ENCODE results near the gene ALKBH3.

Gene ALKBH3

DNA sequence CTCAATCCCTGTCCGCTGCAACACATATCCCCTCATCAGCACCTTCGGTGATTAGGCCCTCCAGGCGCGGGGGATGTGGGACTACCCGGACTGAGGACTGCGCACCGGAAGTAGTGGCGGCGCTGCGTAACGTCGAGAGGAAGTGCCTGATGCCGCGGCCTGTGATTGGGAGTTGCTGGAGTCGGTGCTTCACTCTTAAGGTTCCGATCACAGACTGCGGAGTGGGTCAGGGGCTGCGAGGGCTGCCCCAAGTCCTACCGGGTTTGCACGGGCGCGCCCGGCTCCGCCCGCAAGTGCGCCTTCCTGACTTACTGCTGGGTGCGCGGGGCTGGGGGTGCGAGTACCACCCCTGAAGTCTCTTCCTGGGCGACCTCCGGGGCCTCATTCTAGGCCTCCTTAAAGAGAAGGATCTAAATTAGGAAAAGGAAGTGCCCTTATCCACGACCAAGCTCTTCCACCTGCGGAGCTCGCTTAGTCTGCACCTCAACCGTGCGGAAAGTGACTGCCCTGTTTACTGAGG is at the start of gene ALKBH3:
Gene ALKBH3, plus strand, starts transcription at position 192 of the 520 bp plus-strand sequence. CDS start 1,822 bp downstream, outside the sequence.
- peak; percentile 93 for DNase-seq (ENCODE audit: low spot score)

DNA sequence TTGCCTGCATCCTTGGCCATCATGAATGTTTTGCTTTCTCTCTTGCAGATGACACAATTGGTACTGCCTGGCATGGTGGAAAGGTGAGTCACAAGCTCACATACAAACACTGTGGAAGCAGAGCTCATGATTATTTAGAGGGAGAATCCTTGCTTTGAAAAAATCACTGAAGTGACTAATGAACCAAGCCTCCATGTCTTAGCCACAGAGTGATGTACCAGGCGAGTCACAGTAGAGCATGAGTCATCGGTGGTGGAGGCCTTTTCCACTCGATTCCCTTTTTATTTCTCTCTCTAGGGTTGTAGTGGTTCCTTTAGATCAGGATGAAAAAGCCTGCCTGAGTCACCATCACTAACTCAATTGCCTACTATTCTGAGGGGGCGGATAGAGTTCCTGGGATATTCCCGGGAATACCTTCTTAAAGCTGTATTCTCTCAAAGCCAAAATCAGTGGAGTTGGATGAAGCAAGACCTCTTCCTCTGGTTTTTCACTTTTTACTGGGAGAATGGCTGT is 49.6 kb upstream of the ALKBH3 start:
- peak; percentile 100 for DNase-seq (ENCODE audit: low spot score)

DNA sequence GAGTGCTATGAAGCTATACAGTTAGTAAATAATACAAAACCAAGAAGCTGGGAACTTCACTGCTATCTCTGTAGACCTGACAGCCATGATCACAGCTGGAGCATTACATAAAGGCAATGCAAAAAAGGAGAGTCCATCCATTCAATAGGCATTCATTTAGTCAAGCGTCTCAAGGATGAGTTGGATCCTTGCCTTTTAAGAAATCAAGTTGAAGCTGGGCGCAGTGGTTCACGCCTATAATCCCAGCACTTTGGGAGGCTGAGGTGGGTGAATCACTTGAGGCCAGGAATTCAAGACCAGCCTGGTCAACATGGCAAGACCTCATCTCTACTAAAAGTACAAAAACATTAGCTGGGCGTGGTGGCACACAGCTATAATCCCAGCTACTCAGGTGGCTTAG is 48.1 kb upstream of the ALKBH3 start:
- no peak for DNase-seq (ENCODE audit: low spot score)

DNA sequence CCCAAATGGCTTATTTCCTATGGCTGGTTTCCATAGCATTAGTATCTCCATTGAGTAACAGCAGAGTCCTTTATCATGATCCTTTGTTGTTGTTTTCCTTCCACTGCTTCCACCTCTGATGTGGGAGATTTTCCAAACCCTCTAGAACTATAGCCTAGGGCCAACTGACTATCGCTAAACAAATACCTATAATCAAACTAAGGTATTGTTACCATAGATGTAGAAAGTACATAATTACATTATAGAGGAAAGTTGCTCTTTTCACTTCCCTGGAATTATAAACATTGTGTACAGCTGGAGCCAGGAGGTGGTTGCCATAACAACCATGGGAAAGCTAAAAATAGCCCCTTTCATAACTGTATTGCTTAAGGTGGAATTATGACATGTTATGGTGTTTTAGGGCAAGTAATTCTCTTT is 47.0 kb upstream of the ALKBH3 start:
- no peak for DNase-seq (ENCODE audit: low spot score)

DNA sequence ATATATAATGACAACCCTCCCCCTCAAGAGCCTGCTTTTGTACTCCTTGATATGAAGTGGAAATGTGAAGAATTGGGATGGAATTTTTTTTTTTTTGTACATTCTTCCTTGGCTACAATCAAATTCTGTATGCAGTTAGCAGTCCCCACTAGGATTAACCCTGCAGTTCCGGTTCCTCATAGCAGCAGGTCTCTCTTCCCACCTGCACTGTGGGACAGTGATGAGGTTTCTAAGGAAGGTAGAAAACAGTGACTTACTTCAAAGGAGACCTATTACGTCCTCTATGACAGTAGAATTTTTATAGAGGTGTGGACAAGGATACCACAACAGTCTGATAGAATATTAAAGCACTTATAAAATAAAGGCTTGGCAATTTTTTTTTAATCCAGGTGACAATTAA is 46.3 kb upstream of the ALKBH3 start:
- DNase-seq (ENCODE audit: low spot score): no peak

DNA sequence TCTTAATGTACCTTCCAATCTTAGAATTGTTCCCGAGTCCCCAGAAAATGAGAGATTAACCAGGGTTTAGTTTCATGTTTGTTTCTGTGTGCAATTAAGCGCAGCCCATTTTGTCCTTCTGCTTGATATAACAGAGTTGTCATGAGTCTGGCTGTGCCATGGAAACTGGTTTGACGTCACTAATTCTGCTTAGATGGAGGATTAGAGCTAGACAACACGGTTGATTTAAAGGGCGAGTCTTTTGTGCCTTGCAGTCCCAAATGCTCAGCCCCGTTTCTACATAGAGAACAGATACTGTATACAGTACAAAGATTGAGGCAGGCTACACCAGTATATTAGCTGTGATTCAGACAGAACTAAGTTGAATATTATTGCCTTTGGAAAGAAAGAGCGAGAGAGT is 45.5 kb upstream of the ALKBH3 start:
- no peak for DNase-seq (ENCODE audit: low spot score)

DNA sequence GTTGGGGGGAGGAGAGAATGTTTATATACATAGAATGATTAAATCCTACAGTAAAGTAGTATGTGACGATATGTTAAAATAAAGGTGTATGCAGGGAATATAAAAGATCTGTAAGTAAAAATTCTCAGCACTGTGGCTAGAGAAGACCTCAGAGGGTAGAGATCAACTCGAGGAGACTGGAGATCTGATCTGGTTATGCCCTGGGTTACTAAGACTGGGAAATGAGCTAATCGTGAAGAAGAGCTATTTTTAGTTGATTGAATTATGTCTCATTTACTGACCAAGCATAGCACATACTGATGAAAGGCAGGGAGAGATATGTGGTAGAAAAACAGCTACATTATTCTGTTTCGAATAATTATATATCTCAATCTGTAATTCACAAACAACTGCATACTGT is 42.8 kb upstream of the ALKBH3 start:
- no peak for DNase-seq (ENCODE audit: low spot score)

DNA sequence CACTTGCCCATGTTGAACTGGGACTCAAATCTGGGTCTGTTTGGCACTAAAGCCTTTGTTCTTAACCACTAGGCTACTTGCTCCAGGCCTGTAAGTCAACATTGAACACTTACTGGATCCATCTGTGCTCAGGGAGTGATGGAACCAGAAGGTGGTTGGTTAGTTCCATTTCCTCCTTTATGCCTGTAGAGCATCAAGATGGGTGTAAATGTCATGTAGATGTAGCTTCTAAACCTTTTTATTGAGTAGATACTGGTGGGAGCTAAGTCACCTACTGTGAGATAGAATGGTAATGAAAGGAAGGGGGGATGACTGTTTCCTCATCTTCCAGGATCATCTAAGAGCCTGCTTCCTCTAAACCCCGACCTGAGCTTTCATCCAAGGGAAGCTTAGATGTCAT is 38.6 kb upstream of the ALKBH3 start:
- DNase-seq (ENCODE audit: low spot score): no peak

DNA sequence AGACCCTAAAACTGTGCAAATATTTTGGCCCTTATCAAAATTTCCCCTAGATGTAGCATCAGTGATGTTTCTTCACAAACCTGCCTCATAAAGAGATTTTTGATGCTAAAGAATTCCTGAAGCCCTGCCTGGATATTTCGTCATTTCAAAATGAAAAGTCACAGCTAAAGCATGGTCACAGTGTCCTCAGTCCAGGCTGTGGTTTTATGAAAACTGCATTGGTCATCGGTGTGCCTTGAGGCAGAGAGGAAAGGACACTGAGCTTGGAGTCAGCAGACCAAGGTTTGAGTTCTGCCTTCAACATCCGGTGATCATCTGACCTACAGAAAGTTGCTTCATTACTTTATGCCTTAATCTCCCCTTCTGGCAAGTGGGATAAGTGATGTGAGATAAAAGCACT is 34.8 kb upstream of the ALKBH3 start:
- DNase-seq (ENCODE audit: low spot score): no peak

DNA sequence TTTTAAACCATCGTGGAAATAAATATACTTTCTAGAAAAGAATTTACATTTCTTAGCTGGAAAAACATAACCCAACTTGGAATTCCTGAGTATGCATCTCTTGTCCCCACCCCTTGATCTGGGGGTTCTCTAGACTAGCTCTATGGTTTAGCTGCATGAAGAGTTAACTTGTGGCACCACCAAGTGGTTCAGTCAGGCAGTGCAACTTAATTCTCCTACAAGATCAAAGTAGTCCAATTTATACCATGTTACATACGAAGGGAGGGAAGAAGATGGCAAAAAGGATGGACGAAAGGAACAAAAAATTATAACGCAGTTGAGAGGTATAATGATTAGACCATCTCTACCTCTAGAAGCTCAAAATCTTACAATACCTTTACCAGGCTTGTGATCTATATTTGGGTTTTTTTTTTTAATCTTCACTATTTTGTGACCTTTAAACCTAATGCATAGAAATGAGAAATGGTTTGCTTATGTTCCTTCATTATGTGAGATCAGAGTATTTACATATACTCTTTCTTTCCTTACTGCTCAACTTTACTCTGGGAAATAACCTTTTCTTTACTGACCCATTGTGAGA is 28.5 kb upstream of the ALKBH3 start:
- DNase-seq (ENCODE audit: low spot score): peak; percentile 67

DNA sequence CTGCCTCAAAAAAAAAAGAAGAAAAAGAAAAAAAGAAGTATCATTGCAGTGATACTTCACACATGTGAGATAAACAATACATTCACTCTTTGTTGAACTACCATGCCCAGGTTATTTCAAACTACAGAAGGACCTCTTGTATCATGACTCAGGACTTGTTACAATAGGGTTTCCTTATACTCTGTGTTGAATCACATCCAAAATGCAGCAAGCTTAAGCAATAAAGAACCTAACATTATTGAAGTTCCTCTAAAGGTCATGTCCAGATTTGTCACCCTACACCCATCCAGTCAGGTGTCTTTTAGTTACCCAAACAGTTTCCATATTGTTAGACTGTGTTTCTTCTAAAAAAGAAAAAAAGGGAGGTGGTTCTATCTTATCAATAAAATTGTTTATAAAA is 26.9 kb upstream of the ALKBH3 start:
- no peak for DNase-seq (ENCODE audit: low spot score)

DNA sequence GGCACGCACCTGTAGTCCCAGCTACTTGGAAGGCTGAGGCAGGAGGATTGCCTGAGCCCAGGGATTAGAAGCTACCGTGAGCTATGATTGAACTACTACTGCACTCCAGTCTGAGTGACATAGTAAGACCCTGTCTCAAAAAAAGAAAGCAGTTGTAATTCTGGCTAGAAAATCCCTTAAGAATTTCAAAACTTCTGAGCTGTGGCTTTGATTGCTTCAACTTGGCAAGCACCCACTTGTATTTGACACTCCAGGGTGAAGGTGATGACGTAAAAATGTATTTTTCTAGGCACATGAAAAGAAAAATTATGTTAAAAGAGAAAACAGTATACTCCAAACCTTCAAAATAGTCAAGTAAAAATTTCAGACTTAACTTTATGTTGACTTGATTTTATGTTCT is 23.6 kb upstream of the ALKBH3 start:
- DNase-seq (ENCODE audit: low spot score): no peak

DNA sequence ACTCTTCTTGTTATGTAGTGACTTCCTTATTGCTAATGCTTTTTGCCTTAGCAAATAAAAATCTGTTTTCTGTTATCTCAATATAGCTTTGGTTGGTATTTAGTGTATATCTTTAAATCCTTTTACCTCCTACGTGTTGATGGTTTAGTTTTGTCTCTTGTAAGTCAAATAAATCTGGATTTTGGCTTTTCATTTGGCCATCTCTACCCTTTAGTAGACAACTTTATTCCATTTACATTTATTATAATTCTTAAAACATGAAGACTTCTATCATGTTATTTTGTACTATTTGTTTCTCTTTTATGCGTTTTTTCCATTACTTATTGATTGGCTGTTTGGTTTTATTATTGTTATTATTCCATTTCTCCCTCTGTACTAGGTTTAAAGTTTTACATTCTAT is 19.5 kb upstream of the ALKBH3 start:
- no peak for DNase-seq (ENCODE audit: low spot score)

DNA sequence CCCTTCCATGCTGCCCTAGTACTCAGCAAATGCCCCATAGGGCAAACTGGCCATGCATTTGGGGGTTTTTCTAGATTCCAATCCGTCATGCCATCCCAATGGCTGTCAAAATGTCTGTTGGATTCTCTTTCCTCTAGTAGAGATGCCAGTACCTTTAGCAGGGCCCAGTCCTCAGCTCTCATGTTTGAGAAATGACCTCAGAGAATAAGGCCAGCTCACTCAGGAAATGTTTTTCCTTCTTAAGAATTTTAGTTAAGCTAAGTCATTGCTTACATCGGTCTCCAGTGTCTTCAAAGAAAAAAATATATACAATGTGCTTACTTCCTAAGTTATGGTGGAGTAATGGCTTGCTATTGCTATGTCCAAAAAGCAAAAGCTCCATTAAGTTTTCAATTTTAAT is 14.1 kb upstream of the ALKBH3 start:
- DNase-seq (ENCODE audit: low spot score): no peak

DNA sequence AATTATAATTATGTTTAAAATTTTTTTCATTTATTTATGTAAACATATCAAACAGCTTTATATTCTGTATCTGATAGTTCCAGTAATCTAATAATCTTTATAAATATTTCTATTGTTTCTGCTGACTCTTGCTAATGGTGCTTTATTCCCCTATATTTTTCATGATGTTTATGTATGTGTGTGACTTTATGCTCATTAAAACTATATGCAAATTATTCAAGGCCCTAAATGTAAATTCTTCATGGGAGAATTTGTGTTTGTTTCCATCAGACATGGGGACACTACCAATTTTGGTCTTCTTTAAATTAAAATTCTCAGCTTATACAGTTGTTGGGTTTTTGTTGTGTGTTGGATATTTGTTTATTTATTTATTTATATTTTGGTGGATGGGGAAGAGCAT is 13.7 kb upstream of the ALKBH3 start:
- DNase-seq (ENCODE audit: low spot score): no peak

DNA sequence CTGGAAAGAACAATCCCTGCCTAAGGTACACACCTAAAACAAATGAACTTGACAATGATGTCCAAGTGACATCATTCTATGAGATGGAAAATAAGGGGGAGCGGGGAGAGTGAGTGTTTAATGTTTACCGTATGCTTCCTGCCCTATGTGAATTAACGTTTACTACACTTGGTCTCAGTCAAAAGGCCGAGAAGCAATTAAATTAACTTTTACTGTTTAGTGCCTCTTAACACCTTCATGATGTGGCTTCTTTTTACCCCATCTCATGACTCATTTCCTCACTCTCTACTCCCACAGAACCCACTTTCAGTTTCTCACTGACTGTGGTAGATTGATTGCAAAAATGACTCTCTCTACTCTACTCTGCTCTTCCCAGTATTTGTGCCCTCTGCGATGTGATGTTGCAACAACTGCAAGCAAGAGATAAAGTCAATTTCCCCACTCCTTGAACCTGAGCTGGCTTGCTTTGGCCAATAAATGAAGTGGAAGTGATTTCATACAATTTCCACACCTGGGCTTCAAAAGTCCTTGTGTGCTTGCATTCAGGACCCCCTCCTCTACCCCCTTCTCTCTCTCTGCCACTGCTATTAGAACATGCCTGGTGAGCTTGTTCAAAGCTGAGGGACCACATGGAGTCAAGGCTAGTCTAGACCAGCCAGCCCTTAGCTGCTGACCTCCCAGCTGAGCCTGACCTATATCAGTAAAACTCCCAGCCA is 11.6 kb upstream of the ALKBH3 start:
- DNase-seq (ENCODE audit: low spot score): peak; percentile 78

DNA sequence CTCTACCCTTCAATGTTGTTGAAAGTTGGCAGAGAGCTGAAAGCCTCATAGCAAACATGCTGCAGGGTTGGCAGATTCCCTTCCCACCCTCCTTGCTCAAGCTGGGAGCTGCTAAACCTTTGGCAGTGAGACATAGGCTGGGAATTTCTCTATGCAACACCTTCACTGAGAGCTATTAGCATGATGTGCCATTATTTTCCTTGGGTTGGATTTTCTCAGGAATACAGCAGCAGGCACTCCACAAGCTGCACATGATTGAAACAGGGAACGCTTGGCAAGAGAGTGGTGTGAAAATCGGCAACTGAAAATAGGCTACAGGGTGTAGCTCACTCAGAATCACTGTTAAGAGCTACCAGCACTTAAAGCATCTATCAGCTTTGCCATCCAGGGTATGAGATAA is 9.6 kb upstream of the ALKBH3 start:
- DNase-seq (ENCODE audit: low spot score): peak; percentile 16

DNA sequence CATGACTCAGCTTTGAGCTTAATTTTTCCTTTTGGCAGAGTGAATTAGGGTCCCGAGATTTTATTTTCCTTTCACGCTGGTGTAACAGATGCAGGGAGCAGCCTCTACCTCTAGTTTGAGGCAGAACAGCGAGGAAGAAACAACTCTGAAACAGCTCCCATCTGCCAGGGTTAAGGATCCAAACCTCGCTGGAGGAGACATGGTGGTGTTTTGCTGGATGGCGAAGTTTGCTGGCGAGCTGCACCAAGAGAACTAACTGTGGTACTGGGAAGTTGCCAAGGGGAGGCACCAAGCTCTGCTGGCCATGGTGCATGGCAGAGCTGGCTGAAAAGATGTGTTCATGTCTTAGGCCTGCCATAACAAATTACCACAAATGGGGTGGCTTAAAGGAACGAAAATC is 7.6 kb upstream of the ALKBH3 start:
- DNase-seq (ENCODE audit: low spot score): no peak

DNA sequence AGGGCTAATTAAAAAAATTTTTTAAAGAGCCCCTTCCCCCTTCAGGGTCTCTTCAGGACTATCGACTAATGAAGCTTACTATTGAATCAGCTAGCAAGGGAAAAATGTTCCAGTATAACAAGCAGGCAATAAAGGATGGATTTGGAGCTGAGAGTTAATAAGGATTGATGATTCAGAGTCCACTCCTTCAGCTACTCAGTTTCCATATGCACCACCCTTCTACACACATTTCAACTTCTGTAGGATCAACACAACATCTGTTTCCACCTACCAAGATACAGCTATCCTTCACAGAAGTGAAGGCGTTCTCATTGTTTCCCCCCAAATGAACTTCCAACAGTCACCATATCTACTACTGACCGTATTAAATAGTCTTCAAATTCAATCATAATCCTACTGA is 6.6 kb upstream of the ALKBH3 start:
- DNase-seq (ENCODE audit: low spot score): no peak

DNA sequence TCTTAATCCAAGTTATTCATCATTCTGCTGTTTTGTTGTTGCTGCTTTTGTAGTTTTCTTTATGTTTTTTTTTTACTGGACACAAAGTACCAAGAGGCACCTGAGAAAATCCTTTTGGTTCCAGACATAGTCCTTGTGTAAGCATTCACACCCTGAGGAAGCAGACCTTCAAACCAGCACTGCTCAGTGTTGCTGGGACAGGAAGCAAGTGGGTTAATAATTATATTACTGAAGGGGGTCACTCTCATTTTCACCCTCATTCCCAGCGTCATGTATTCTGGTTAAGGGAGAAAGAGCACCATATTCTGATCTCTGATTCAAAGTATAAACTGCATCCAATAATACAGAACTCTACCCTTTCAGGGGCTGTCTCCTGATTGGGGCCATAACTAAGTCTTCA is 5.9 kb upstream of the ALKBH3 start:
- no peak for DNase-seq (ENCODE audit: low spot score)

DNA sequence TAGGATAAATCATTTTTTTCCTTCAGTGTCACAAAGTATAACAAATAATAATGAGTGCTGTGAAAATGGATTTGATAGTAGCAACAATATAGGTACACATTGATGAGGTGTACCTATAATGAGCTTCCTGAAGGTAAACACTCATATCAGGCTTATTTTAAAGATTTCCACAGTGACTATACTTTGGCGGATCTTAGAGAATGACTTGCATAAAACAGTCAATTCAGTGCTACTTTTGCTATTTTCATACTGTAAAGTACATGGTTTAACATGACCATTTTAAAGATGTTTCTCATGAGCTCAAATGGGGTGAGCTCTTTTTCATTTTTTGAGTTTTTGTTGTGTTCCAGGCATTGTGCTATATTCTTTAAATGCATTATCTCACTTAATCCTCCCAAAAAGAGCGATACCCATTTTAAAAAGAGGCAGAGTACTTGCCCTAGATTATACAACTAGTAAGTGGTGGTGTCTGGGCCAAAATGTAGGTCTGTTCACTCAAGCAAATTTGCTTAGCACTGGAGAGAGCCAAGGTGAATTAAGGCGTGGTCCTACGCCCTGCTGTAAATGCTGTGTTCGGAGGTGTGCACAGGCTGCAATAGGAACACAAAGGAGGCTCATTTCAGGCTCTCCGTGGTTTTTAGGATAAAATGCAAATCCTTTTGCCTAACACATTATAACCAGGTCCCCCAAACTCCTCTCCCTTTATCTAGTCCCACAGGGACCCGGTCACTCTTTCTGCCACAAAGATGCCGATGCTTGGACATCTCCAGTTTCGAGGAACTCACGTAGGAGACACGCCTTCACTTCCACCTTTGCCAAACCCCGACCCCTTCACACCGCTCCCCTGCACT is 617 bp upstream of the ALKBH3 start:
- DNase-seq (ENCODE audit: low spot score): no peak

DNA sequence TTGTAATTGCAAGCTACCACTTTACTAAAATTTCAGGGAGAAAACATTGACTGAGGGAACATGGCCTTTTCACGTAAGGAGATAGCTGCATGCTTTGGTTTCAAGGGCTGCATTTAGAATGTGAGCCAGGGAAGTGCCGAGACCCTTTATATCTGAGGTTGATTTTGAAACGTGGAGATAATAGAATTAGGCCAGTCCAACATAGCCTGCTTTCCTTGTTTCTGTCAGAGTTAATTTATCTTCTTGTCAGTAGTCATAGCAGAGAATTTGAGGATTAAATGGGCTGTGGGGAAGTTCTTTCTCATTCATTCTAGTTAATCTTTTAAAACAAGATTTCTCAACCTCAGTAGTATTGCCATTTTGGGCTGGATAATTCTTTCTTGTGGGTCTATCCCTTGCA is 12.2 kb downstream of the ALKBH3 start:
- no peak for DNase-seq (ENCODE audit: low spot score)

DNA sequence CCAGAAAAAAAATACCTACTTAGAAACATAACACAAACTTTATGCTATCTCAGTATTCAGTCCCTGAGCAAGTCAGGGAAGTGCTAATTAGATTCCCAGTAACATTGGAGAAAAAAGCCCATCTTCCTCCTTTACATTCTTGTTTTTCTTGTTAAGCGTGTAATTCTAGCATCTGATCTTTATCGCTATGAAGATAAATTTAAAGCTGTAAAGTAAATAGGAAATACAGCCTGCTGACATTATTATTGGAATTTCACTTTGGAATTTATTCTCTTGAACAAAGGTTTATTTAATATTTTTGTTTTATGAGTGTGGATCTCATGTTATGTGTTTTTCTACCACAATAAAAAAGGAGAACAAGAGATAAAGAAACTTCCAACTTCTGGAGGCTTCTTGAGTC is 13.9 kb downstream of the ALKBH3 start:
- DNase-seq (ENCODE audit: low spot score): no peak

Measured in kidney tubule cell (primary cell).